C1 segment of cervical spinal cord (tissue), 14 donors: ENCODE results near the gene RASAL1.

Experiments used
- DNase-seq, 14 donors: peaks; one replicate each; lab custom pipeline; 2025; lab: John Stamatoyannopoulos, UW

RASAL1 gene

GRCh38 chr12:113116875-113117274 lies 18.7 kb downstream of the RASAL1 start:
- no peak for DNase-seq

GRCh38 chr12:113115455-113116126 lies 20.0 kb downstream of the RASAL1 start:
- DNase-seq: no peak

- DNase-seq: no peak
Observed at GRCh38 chr12:113114447-113115178, 20.9 kb downstream of the RASAL1 start.

- no peak for DNase-seq
Observed at GRCh38 chr12:113113397-113113796, 22.2 kb downstream of the RASAL1 start.

GRCh38 chr12:113112043-113112899 lies 23.3 kb downstream of the RASAL1 start:
- DNase-seq: no peak

- DNase-seq: no peak
Observed at GRCh38 chr12:113111247-113111646, 24.3 kb downstream of the RASAL1 start.

- no peak for DNase-seq
Observed at GRCh38 chr12:113109872-113110599, 25.5 kb downstream of the RASAL1 start.

GRCh38 chr12:113109360-113109759 lies 26.2 kb downstream of the RASAL1 start:
- DNase-seq: no peak

- no peak for DNase-seq
Observed at GRCh38 chr12:113108308-113108707, 27.3 kb downstream of the RASAL1 start.

- DNase-seq: no peak
Observed at GRCh38 chr12:113106361-113106760, 29.2 kb downstream of the RASAL1 start.

- DNase-seq: no peak
Observed at GRCh38 chr12:113105606-113106271, 29.8 kb downstream of the RASAL1 start.

- no peak for DNase-seq
Observed at GRCh38 chr12:113104953-113105510, 30.5 kb downstream of the RASAL1 start.

GRCh38 chr12:113103756-113104450 lies 31.7 kb downstream of the RASAL1 start:
- DNase-seq: peak in 1 of 14 donors; percentile 19

- no peak for DNase-seq
Observed at GRCh38 chr12:113102811-113103210, 32.8 kb downstream of the RASAL1 start.

- DNase-seq: peak in 1 of 14 donors; percentile 7
Observed at GRCh38 chr12:113101751-113102150, 33.8 kb downstream of the RASAL1 start.

- no peak for DNase-seq
Observed at GRCh38 chr12:113099764-113100163, 35.8 kb downstream of the RASAL1 start.

- DNase-seq: no peak
Observed at GRCh38 chr12:113099364-113099763, 36.2 kb downstream of the RASAL1 start.

GRCh38 chr12:113098441-113099028 lies 37.0 kb downstream of the RASAL1 start:
- DNase-seq: peak in 13 of 14 donors; percentile 21 to 86 (median 71)

- peak in 13 of 14 donors; percentile 34 to 86 (median 68) for DNase-seq
Observed at GRCh38 chr12:113097716-113098440, 37.7 kb downstream of the RASAL1 start.
